ENCODE measurements around the gene LILRB2. TPM values are rescaled to one million over a fixed set of nuclear protein-coding genes. Genes with fewer than 3 reads are reported as not detected.
A peak's percentile ranks its signal among the peaks of the same experiment; 100 is the strongest.
"Not testable (repeated sequence)": the region's sequence is repeated elsewhere in the genome, so short reads cannot be mapped to it uniquely, and the experiment has no call there.

LILRB2 gene
- polyA plus RNA-seq, 1 donor from 2014 or later: 1.2 TPM

DNA sequence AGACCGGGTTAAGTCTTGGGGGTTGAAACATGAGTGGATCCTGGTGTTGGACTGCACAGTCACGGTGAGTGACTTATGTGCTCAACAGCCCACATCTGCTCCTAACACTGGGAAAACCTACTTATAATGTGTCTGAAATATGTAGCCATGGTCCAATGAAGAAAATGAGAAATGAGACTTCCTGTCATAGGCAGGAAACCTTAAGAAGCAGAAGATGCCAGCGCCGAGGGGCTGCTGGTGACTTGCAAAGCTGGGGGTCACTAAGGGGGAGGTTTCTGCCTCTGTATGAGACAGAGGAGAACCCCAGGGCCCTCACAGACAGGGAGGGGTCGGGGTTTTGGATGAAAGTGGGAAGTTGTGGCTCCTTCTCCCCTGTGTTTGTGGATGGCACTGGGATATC lies 8.7 kb downstream of the LILRB2 start:
- Mint-ChIP-seq H3K4me1 (peaks cover 2 to 17% (median 4%) of the 10 kb centered on the region in 3 donors), H3K27me3 (peaks cover 12% of the 10 kb centered on the region)
- not testable (repeated sequence) for H3K36me3 Mint-ChIP-seq, H3K4me3 Mint-ChIP-seq, H3K27ac Mint-ChIP-seq, H3K9me3 Mint-ChIP-seq

DNA sequence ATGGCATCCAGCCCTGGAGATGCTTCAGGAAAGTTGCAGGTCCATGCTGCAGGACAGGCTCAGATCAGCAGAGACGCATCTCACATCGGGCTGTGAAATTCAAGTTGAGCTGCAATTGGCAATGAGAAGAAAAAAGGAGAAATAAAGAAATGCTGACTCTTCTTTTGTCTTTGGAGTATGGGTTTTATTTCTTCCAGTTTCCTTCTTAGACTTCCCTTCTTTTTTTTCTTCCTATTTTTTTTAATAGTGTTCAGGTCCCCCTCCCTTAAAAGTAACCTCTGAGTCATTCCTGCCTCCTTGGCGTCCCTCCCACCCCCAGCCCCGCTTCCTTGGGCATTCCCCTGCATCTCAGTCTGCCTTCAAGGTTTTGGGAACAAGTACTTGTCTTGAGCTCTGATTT lies 9.3 kb downstream of the LILRB2 start:
- H3K9me3 Mint-ChIP-seq, H3K27ac Mint-ChIP-seq, H3K36me3 Mint-ChIP-seq: not testable (repeated sequence)
- peaks cover 12% of the 10 kb centered on the region for H3K27me3 Mint-ChIP-seq
- peak overlapping the region in 1 of 4 donors; percentile 48 for H3K4me3 Mint-ChIP-seq
- H3K4me1 Mint-ChIP-seq: peaks cover 2 to 17% (median 4%) of the 10 kb centered on the region in 3 donors

DNA sequence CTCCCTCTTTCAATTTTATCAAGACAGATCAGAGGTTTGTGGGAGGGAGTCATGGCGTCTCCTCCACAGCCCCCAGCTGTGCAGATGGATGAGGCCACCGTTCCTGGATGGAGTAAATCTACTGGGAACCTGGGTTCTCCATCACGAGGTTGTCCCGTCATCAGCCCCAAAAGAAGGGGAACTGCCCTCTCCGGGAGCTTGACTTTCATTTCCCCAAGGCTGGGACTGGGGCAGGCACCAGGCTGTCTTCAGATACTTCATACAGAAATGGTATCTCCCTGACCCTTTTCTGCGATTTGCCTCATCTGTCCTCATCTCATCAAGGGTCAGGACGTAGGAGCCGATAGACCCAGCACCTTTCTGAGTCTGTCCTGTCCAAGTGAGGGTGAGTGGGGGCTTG lies 9.8 kb downstream of the LILRB2 start:
- H3K27ac Mint-ChIP-seq: no peak overlapping the region
- no peaks in the 10 kb centered on the region for H3K36me3 Mint-ChIP-seq
- peaks cover 12% of the 10 kb centered on the region for H3K27me3 Mint-ChIP-seq
- H3K9me3 Mint-ChIP-seq: no peaks in the 10 kb centered on the region
- peak overlapping the region in 1 of 4 donors; percentile 48 for H3K4me3 Mint-ChIP-seq
- H3K4me1 Mint-ChIP-seq: peaks cover 2 to 17% (median 4%) of the 10 kb centered on the region in 3 donors

DNA sequence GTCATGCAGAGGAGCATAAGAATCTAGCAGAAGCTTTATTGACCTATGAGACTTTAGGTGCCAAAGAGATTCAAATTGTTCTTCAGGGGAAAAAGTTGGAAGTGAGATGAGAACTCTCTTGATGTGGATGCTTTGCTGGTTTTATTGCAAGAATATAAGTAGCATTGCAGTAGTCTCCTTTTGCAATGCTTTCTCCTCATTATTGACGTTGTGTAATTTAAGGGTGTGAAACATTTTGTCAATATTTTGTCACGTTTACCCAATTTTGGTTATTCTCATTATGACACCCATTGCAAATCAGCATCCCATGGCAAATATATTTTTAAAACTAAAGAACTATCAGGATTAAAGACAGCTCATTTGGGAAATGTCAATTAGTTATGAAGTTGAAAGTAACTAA lies 12.0 kb downstream of the LILRB2 start:
- Mint-ChIP-seq H3K4me3 (no peak overlapping the region), H3K27ac (no peak overlapping the region), H3K27me3 (peaks cover 10% of the 10 kb centered on the region), H3K36me3 (no peaks in the 10 kb centered on the region), H3K4me1 (peaks cover 5 to 12% (median 7%) of the 10 kb centered on the region in 3 donors), H3K9me3 (no peaks in the 10 kb centered on the region)

DNA sequence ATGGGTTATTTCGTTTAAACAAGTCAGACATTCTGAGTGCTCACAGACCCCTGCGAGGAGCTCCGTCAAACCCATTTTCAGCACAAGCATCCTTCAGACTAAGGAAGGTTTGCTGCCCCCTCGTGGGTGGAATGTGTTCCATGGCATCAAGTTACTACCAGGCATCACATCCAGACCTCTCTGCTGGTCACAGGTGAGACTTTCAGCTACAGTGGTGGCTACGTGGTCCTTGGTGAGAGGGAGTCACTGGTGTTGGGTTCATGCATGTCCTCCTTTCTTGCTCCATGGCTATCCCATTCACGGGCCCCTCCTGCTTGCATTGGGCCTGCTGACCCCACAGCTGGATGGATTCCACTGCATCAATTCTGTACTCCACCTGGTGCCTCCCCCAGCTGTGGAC lies 14.8 kb downstream of the LILRB2 start:
- Mint-ChIP-seq H3K36me3 (no peaks in the 10 kb centered on the region), H3K27ac (peak overlapping the region in 1 of 3 donors; percentile 50), H3K27me3 (peaks cover 8% of the 10 kb centered on the region), H3K4me3 (no peak overlapping the region), H3K9me3 (no peaks in the 10 kb centered on the region), H3K4me1 (peaks cover 0 to 5% (median 3%) of the 10 kb centered on the region in 3 donors)

DNA sequence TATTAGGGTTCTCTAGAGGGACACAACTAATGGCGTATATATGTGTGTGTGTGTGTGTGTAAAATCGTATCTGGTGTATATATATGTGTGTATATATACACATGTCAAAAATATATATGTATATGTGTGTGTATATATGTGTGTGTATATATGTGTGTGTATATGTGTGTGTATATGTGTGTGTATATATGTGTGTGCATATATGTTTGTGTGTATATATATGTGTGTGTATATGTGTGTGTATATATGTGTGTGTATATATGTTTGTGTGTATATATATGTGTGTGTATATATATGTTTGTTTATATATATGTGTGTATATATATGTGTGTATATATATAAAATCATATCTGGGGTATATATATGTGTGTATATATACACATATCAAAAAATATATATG lies 18.4 kb downstream of the LILRB2 start:
- no peak overlapping the region for H3K27ac Mint-ChIP-seq
- peaks cover 0 to 3% (median 3%) of the 10 kb centered on the region in 3 donors for H3K4me1 Mint-ChIP-seq
- no peaks in the 10 kb centered on the region for H3K36me3 Mint-ChIP-seq
- no peak overlapping the region for H3K4me3 Mint-ChIP-seq
- no peaks in the 10 kb centered on the region for H3K9me3 Mint-ChIP-seq
- peaks cover 6% of the 10 kb centered on the region for H3K27me3 Mint-ChIP-seq

DNA sequence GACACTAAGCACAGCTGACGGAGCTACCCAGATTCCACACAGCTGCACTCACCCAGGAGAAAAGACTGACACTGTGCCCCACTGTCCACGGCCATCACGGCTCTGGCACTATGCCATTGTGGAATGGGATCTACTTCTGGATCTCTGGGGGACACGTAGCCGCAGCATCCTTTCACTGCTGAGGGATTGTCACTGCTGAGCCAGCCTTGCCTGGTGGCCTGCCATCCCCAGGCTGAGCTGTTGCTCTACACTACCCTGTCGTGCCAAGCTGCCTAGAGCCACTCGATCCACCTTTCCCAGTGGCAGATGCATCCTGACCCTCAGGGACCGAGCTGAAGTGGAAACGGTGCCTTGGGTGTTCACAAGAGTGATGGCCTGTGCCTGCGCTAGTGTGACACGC lies 18.8 kb downstream of the LILRB2 start:
- H3K9me3 Mint-ChIP-seq: no peaks in the 10 kb centered on the region
- no peaks in the 10 kb centered on the region for H3K36me3 Mint-ChIP-seq
- no peak overlapping the region for H3K4me3 Mint-ChIP-seq
- H3K27ac Mint-ChIP-seq: no peak overlapping the region
- peaks cover 0 to 3% (median 3%) of the 10 kb centered on the region in 3 donors for H3K4me1 Mint-ChIP-seq
- H3K27me3 Mint-ChIP-seq: peaks cover 6% of the 10 kb centered on the region

DNA sequence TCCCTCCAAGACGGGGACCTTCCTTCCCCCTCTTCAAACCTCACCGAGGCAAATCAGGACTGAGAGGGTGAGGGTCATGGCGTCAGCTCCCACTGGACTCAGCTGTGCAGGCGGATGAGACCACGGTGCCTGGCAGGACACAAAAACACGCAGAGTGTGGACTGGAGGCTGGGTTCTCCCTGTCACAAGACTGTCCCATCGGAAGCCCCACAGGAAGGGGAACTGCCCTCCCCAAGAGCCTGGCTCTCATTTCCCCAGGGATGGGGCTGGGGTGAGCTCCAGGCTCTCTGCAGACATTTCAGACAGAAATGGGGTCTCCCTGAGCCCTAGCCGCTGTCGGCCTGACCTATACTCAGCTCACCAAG lies 23.8 kb downstream of the LILRB2 start, which contains the start of gene LILRB5:
Gene LILRB5 (minus strand): TSS at position 158 of the 365 bp plus-strand sequence. CDS start 80 bp downstream, at position 78.
- no peaks in the 10 kb centered on the region for H3K9me3 Mint-ChIP-seq
- no peak within 1 kb of the TSS for H3K4me3 Mint-ChIP-seq
- no peak within 1 kb of the TSS for H3K27ac Mint-ChIP-seq
- peaks cover 7% of the 10 kb centered on the region for H3K27me3 Mint-ChIP-seq
- no peaks in the 10 kb centered on the region for H3K4me1 Mint-ChIP-seq
- no peaks in the 10 kb centered on the region for H3K36me3 Mint-ChIP-seq

DNA sequence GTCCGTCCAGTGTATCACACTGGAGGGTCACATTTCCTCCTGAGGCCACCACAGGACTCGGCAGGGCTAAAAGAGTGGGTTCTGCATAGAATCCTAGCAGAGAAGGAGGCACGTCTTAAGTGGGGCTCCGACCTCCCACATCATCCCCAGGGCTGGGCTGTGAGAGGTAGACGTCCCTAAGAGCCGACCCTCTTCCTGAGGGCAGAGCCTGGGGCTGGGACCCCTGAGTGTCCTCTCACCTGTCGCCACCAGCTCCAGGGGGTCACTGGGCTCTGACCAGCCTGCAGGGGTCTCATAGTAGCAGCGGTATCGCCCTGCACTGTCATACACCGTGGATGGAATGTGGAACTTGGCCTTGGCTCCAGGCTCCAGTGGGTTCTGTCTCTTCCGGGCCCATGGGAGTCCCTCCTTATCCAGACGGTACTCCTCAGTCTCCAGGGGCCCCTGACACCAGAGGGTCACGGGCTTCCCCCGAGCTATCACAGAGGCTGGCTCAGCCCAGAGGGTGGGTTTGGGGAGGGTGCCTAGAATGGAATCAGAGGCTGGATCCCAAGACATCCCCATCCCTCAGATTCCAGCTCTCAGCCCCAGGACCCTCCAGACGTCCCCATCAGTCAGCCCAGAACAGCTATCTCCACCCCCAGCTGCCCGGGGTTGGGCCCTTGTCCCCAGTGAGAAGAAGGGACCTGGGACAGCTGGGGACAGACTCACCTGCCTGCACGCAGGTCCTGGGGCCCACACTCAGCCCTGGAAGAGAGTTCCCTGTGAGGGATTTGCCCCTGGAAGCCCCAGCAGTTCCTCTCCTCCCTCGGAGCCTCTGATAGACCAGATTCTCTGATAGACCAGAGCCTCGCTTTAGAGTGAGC lies 24.4 kb downstream of the LILRB2 start:
- Mint-ChIP-seq H3K27me3 (peaks cover 7% of the 10 kb centered on the region), H3K4me1 (no peaks in the 10 kb centered on the region), H3K36me3 (no peaks in the 10 kb centered on the region), H3K9me3 (no peaks in the 10 kb centered on the region), H3K4me3 (no peak overlapping the region), H3K27ac (no peak overlapping the region)

DNA sequence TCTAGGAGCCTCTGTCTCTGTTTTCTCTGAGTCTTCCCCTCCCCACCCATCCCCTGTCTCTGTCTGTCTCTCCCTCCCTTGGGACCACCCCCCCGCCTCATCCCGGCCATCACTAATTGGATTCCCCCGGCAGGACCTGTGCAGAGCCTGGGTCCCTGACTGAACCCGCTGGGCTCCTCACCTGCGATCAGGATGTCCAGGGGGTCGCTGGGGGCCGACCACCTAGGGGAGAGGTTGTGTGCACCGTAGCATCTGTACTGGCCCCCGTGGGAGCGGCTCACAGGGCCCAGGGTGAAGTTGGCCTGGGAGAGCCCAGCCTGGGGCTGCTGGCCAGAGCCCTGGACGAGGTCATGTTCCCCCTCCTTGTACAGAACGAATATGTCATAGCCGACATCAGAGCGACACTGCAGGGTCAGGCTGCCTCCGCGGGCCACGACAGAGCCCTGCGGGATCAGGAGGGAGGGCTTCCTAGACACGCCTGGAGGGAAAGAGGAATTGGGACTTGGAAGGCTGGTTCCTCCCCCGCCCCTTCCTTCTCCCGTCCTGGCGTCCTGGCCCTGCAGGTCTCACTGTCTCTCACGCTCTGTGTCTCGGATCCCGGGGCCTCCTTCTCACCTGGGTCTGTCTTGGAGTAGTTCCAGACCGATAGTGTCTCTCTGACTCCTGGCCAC lies 25.7 kb downstream of the LILRB2 start:
- no peaks in the 10 kb centered on the region for H3K36me3 Mint-ChIP-seq

DNA sequence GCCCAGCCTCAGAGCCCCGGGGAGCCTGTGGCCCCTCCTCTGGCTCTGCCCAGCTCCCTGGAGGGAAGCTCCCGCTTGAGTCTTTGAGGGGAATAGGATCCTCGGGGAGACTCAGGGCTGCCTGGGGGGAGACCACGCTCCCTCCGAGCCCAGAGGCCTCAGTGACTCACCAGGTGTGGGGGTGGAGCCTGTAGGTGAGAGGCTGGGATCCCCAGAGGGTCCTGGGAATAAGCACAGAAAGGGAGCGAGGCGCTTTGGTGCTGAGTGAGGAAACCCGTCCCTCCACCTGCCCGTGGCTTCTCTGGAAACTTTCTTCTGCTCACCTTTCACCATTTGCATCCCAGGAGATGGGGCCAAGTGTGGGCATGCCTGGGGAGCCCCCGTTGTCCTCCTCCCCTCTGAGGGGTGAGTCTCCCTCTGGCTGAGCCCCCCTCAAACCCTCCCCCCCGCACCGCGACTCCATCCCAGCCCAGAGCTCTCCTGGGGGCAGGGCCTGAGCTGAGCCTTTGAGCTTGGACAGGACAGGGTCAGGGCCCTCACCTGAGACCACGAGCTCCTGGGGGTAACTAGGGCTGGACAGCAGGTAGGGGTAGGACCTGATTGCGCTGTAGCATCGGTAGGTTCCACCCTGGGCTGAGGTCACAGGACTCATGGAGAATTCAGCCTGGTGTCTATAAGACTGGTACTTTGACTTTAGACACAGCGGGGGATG lies 26.6 kb downstream of the LILRB2 start:
- H3K4me1 Mint-ChIP-seq: peaks cover 0 to 5% (median 1%) of the 10 kb centered on the region in 3 donors
- H3K36me3 Mint-ChIP-seq: no peaks in the 10 kb centered on the region
- H3K9me3 Mint-ChIP-seq: no peaks in the 10 kb centered on the region
- H3K4me3 Mint-ChIP-seq: no peak overlapping the region
- peaks cover 7% of the 10 kb centered on the region for H3K27me3 Mint-ChIP-seq
- no peak overlapping the region for H3K27ac Mint-ChIP-seq

More for the DNA sequence above, 25.7 kb downstream of the LILRB2 start:
- Mint-ChIP-seq H3K4me3 (no peak overlapping the region), H3K4me1 (peaks cover 0 to 2% (median 0%) of the 10 kb centered on the region in 3 donors), H3K27me3 (peaks cover 7% of the 10 kb centered on the region), H3K27ac (no peak overlapping the region), H3K9me3 (no peaks in the 10 kb centered on the region)

DNA sequence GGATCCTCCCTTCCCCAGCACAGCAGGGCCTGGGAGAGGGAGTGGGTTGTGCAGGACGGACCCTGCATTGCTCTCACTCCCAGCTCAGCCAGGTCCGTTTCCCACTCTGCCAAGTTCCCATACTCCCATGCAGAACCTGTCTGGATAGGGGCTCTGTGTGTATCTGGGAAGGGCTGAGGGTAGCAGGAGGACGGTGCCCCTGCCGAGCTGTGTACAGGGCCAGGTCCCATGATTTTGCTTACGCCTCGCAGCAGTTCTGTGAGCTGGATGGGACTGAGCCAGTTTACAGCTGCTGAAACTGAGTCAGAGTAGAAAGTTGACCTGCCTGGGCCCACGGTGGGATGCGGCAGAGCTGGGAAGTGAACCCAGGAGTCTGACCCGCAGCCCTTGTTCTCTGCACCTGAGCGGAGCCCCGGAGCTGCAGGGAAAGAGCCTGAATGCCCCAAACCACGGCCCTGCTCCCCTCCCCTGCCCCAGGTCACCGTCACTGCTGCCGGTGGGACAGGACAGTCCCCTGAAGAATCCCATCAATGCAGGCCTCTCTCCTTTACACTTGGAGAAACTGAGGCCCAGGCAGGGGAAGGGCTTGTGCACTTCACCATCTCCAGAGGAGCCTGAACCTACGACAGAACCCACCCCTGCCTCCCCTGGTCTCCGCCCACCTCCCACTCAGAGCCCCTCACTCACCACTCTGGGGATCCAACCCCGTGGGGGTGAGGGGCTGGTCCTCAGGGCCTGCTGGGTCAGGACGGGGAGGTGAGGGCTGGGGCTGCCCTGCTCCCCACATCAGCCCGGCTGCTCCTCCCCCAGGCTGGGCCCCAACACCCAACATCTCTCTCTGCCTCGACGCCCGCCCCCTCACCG lies 27.3 kb downstream of the LILRB2 start:
- Mint-ChIP-seq H3K4me1 (peaks cover 0 to 5% (median 1%) of the 10 kb centered on the region in 3 donors), H3K27me3 (peaks cover 7% of the 10 kb centered on the region), H3K27ac (no peak overlapping the region), H3K4me3 (no peak overlapping the region), H3K36me3 (no peaks in the 10 kb centered on the region), H3K9me3 (no peaks in the 10 kb centered on the region)

DNA sequence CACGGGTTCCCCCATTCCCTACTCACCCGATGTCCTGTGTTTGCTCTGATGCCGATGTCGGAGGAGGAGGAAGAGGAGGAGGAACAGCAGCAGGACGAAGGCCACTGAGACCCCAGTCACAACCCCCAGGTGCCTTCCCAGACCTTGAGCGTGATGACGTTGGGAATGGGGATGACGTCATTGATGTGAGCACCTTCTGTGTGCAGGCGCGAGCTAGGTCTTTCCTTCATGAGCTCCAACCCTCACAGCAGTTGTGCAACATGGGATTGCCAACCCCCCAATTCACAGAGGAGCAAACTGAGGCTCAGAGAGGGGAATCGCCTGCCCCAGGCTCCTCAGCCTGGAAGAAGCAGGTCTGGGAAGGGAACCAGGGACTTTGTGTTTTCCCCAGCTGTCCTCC lies 28.1 kb downstream of the LILRB2 start:
- peaks cover 7% of the 10 kb centered on the region for H3K27me3 Mint-ChIP-seq
- no peaks in the 10 kb centered on the region for H3K9me3 Mint-ChIP-seq
- no peaks in the 10 kb centered on the region for H3K36me3 Mint-ChIP-seq
- H3K27ac Mint-ChIP-seq: no peak overlapping the region
- H3K4me1 Mint-ChIP-seq: peaks cover 3 to 9% (median 5%) of the 10 kb centered on the region in 3 donors
- no peak overlapping the region for H3K4me3 Mint-ChIP-seq

DNA sequence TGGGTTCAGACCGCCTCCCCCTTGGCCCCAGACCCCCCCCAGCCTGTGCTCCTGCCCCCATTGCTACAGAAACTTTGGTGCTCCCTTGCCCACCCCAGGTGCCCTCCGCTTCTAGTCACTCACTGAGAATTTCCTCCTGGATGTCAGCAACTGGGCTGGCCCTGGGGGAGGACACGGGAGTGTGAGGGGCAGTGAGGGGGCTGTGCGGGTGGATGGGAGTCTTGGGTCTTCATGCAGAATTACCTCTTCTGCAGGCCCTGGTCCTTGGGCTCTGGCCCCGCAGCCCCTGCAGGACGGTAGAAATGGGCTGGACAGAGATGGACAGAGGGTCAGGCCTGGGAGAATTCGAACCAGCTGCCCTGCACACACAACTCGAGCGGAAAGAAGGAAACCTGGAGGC lies 28.7 kb downstream of the LILRB2 start:
- no peak overlapping the region for H3K27ac Mint-ChIP-seq
- peak overlapping the region in 1 of 4 donors; percentile 55 for H3K4me3 Mint-ChIP-seq
- H3K36me3 Mint-ChIP-seq: no peaks in the 10 kb centered on the region
- H3K27me3 Mint-ChIP-seq: peaks cover 5% of the 10 kb centered on the region
- no peaks in the 10 kb centered on the region for H3K9me3 Mint-ChIP-seq
- peaks cover 7 to 12% (median 10%) of the 10 kb centered on the region in 3 donors for H3K4me1 Mint-ChIP-seq
